NCI-H1436 (cell line): ENCODE data around the gene SCN1B.
"Not testable (repeated sequence)": the region's sequence is repeated elsewhere in the genome, so short reads cannot be mapped to it uniquely, and the experiment has no call there.

Experiments used
- DNase-seq: peaks from one replicate; lab custom pipeline; 2025; lab: John Stamatoyannopoulos, UW

SCN1B gene

DNA sequence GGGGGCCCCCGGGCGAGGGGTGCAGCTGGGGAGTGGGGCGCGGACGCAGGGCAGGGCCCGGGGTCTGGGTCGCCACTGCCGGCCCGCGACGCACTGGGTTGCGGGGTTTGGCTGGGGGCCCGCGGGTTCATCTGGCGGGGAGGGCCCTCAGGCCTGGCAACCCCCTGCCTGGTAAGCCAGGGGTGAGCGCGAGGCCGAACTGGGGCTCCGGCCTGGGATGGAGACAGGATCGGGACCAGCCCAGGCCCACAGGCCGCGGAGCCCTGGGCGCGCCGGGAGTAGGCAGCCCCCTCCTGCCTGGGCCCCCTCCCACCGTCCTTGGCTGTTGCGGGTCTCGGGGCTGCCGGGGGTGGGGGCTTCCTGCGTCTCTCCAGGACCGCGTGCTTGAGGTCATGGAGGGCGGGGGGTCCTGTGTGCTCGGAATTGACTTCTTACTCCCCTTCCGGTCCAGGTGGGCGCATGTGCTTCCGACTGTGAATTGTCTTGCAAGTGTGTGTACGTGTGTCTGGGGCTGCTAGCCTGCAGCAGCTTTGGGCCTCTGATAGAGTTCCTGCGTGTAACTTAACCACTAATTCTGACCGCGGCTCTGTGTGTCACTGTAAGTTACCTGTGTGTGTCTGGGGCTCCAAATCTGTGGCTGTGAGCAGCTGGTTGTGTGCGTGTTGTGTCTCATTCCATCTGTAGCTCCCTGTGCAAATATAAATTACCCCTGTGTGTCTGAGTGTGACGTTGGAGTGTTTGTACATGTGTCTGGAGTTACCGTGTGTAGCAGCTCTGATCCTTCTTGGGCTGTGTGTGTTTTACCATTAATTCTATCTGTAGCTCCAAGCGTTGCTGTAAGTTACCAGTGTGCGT is 29.4 kb upstream of the SCN1B start:
- DNase-seq, result no peak

DNA sequence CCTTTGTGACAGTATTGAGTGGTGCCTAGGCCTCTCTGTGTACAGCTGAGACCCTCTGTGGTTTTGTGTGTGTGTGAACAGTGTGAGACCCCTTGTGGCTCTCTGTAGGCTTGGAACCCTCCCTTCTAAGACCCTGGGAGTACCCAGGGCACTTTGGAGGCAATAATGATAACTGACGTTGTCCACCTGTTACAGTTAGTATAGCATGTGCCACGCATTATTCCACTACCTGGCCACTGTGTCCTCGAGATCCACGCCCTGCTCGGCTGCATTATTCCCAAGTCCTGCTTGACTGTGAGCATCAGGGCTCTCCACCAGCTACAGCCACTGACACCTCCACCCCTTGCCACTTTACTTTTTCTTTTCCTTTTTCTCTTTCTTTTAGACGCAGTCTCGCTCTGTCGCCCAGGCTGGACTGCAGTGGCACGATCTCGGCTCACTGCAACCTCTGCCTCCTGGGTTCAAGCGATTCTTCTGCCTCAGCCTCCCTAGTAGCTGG is 28.2 kb upstream of the SCN1B start:
- no peak for DNase-seq

DNA sequence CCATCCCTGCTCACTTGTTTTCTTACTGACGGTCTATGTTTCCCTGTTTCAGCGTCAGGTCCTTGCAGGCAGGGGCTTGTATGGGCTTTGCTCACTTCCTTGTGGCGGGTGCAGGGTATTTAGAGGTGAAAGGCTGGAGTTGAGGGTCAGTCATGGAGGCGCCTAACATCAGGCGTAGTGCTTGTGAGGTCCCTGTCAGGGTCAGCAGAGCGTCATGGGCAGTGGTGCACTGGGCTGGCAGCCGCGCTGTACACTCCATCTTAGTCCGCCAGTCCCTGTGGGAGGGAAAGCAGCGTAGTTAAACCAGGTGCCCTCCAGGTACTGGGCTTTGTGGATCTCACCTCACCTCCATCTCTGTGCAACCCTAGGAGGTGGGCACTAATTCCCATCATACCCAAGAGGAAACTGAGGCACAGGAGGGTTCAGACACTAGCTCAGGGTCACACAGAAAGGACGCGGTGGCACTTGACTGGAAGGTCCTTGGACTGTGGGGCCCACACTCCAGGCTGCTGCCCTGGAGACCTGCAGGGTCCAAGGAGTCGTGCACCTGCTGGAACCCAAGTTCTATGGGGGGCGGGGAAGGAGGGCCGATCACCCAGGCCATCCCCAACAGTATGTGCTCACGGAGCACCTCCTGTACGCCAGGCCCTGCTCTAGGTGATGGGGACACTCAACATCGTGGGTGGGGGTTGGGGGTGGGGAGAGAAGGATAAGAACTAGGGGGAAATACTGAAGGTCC is 25.6 kb upstream of the SCN1B start:
- DNase-seq, result no peak

DNA sequence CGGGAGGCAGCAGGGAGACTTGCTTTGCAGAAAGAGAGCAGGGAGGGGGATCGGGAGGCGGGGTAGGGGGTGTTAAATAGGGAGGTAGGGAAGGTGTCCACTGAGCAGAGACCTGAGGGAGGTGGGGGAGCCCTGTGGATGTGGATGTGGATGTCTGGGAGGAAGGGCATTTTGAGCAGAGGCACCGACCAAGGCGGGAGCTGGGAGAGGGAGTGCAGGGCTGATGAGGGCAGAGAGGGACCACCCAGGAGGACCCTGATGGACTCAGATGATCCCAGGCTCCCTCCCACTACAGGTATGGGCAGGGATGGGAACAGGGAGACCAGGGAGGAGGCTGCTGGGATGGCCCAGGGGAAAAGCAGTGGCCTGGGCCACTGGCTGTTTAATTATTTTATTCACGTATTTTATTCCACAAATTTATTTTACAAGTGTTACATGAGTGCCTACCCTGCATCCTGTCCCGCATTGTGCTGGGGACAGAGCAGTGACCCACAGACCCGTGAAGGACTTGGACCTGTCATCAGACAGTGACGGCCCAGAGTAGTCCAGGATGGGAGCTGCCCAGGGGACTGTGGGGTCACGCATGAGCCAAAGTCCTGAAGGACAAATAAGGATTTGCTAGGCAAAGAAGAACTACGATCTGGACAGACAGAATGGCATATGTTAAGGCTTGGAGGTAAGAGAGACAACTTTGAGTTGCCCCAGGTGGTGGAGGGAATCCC is 24.9 kb upstream of the SCN1B start:
- DNase-seq, result no peak

DNA sequence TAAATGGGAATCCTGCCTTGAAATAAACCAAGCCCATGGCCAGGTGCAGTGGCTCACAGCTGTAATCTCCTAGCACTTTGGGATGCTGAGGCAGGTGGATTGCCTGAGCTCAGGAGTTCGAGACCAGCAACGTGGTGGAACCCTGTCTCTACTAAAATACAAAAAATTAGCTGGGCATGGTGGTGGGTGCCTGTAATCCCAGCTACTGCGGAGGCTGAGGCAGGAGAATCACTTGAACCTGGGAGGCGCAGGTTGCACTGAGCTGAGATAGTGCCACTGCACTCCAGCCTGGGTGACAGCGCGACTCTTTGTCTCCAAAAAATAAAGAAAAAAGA is 24.3 kb upstream of the SCN1B start:
- DNase-seq, result not testable (repeated sequence)

DNA sequence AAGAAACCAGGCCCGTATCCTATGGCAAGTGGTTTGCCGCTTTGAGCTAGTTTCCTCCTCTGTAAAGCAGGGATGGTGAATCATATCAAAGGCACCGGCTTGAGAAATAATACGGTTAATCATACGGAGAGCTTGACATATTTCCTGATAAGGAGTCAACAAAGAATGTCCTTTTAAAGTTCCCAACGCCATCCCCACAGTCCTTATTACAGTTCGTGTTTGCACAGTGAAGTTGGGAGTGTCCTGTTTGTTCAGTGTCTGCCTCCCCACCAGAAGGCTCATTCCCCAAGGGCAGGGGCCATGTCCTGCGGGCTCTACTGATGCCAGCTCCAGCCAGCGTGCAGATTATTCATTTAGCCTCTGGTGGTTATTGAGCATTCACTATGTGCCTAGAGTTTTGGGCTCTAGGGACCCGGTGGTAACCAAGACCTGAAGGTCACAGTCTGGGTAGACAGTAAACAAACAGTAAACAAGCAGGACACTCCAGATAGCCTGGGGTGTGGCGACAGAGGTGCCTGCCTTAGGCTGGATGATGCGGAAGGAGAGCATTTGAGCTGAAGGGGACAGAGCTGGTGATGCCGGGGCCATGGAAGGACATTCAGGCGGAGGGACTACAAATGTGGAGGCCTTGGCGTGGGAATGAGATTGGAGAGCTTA is 23.8 kb upstream of the SCN1B start:
- DNase-seq, result no peak

DNA sequence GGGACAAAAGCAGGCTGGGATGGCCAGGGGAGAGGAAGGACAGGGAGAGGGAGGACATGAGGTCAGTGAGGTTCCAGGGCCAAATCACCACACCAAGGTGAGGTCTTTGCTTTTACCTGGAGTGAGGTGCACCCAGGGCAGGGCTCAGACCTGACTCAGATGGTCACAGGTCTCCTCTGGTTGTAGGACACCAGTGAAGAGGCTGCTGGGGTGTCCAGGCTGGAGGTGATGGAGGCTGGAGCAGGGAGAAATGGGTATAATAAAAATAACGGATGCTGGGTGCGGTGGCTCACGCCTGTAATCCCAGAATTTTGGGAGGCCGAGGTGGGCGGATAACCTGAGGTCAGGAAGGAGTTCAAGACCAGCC is 23.3 kb upstream of the SCN1B start:
- DNase-seq, result no peak

DNA sequence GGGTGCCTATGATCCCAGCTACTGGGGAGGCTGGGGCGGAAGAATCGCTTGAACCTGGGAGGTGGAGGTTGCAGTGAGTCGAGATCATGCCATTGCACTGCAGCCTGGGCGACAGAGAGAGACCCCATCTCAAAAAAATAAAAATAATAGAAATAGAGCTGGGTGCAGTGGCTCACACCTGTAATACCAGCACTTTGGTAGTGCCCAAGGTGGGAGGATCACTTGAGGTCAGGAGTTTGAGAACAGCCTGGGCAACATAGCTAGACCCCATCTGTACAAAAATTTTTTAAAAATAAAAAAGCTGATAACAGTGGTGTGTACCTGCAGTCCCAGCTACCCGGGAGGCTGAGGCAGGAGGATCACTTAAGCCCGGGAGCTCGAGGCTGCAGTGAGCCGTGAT is 22.8 kb upstream of the SCN1B start:
- not testable (repeated sequence) for DNase-seq

DNA sequence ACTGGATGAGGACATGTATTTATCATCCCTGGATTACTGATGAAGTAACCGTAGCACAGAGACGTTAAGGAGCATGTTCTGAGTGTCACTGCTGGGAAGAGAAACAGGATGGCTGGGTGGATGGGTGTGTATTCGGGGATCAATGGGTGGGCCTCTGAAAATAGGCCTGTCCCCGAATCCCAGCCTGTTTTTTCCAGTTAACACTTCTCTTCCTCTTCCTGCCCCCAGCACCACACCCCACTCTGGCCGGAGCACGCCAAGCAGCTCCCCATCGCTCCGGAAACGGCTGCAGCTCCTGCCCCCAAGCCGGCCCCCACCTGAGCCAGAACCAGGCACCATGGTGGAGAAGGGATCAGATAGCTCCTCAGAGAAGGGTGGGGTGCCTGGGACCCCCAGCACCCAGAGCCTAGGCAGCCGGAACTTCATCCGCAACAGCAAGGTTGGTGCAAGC is 21.4 kb upstream of the SCN1B start:
- DNase-seq, result no peak

DNA sequence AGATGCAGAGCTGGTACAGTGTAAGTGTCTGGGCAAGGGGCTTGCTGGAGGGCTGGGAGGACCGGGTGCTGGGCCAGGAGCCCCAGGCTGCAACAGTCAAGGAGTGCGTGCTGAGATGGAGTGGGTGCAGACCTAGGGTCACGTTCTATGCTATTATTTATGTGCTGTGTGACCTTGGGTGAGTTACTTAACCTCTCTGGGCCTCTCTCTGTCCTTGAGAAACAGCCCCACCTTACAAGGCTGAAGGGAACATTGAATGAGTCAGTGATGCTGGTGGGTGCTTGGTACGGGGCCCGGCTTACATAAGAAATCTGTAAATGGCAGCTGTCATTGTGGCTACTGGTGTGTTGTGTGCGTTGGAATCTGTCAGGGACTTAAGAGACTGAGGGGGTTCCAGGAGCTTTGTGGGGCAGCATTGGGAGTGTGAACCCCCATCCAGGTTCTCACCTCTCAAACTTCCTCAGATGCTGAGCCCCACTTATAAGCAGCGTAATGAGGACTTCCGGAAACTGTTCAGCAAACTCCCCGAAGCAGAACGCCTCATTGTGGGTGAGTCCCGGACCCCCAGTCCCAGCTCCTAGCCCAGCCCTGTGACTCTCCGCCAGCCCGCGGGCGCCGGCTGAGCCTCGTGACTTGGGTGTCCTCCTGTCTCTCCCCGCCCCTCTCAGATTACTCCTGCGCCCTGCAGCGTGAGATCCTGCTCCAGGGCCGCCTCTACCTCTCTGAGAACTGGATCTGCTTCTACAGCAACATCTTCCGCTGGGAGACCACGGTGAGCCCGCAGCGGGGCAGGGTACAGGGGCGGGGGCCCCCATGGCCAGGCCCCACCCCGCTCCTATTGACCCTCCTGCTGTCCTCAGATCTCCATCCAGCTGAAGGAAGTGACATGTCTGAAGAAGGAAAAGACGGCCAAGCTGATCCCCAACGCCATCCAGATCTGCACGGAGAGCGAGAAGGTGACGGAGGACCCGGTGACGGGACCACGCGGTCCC is 20.6 kb upstream of the SCN1B start:
- no peak for DNase-seq

DNA sequence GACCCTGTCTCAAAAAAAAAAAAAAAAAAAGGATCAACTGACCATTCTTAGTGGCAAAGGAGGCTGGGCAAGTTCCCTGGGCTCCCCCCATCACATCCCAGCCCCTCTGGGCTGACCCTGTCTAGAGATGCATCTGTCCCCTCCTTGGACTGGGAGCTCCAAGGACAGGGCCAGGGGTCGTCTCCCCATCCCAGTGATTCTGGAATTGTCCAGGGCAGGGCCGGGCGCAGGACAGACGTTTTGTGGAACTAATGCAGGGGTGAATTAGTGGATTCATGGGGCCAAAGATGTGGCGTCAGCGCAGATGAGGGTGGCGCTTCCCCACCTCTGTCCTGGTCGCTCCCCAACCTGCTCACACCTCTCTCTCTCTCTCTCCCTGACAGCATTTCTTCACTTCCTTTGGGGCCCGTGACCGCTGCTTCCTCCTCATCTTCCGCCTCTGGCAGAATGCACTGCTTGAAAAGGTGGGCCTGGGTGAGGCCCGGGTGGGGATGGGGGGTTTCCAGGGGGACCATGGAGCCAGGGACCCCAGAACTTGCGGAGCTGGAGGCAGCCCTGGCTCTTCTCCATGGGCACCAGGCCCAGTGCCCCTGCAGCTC is 19.1 kb upstream of the SCN1B start:
- DNase-seq, result no peak

DNA sequence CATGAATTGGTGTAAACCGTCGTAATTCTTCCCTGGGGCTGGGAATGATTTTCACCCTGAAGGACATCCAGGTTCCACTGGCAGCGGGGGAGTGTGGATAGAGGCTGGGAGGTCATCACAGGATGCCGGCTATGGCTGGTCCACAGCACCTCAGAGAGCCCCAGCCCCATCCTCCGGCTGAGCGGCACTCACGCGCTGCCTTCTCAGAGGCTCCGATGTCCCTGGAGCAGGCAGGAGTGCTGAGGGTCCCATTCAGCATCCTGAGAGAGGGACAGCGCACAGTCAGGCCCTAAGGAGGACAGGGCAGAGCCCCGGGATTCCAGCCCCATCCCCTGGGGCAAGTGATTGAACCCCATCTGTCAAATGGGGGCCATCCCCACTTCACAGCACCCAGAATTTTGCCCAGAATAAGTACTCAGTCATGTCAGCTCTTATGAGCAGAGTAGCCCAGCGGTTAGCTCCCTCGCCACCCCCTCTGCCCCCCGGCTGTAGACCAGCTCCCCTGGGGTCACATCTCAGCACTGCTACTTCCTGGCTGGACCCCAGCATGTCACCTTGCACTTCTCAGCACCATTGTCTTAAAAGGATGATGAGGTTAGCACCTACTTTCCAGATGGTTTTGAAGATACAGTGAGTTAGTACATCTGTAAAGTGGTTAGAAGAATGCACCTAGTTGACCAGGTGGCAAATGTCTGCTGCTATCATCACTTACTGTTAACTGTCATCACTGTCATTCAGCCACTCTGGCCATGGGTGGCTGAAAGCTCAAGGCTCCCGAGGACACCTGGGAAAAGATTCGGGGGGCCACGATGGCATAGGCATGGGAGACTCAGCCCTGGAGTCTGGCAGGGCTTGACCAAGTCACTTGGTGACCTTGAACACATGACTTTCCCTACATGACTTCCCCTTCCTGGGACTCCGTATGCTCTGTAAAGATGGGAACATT is 18.3 kb upstream of the SCN1B start:
- no peak for DNase-seq

DNA sequence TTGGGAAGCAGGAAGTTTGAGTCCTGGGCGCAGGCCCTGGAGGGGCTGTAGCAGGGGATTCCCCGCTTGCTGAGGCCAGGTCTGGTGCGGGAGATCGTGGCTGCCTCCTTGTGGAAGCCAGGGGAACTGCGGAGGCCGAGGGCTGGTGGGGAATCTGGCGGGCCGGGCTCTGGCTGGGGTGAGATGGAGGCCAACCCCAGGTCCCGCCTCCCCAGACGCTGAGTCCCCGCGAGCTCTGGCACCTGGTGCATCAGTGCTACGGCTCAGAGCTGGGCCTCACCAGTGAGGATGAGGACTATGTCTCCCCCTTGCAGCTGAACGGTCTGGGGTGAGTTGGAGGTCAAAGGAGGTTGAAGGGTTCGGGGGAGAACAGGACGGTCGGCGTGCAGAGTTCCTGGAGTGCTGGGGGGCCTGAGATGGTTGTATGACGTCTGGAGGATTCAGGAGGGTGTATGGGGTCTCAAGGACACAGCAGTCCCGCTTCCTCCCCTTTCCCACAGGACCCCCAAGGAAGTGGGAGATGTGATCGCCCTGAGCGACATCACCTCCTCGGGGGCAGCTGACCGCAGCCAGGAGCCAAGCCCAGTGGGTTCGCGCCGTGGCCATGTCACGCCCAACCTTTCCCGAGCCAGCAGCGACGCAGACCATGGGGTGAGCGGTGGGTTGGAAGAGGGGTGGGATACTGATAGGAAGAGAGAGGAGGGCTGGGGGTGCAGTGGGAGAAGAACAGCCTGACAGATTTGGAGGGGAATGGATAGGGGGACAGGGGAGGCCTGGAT is 17.0 kb upstream of the SCN1B start:
- no peak for DNase-seq

DNA sequence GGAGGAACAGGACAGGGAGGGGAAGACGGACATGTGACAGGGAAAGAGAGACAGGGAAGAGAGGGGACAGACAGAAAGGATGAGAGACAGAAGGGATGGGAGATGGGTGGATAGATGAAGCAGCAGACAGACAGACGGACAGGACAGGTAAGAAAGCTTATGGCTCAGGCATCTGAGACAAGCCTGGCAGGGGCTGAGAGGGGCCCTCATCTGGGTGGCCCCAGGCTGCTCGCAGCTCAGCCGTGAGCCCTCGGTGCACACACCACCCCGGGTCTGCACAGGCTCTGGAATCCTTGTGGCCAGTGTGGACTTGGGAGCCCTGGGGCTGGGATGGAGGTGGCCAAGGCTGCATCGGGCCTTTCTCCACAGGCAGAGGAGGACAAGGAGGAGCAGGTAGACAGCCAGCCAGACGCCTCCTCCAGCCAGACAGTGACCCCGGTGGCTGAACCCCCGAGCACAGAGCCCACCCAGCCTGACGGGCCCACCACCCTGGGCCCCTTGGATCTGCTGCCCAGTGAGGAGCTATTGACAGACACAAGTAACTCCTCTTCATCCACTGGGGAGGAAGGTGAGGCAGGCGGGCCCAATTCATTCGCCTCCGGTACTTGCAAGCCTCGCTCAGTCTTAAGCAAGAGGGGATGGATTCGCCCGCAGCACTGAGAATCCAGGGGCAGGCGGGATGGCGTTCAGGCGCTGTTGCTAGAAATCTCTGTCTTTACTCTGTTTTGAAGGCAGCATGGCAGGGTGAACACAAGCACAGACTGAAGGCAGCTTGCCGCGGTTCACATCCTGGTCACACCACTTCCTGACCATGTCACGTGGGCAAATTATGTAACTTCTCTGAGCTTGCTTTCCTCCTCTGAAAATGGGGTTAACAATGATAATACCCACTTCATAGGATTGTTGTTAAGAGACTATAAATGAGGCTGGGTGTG is 16.2 kb upstream of the SCN1B start:
- no peak for DNase-seq

DNA sequence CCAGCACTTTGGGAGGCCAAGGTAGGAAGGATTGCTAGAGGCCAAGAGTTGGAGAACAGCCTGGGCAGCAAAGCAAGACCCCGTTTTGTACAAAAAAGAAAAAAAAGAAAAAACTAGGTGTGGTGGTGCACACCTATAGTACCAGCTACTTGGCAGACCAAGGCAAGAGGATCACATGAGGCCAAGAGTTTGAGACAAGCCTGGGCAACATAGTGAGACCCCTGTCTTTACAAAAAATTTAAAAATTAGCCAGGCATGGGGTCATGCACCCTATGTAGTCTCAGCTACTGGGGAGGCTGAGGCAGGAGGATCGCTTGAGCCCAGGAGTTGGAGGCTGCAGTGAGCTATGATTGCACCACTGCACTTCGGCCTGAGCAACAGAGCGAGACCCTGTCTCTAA is 15.5 kb upstream of the SCN1B start:
- DNase-seq, result not testable (repeated sequence)

DNA sequence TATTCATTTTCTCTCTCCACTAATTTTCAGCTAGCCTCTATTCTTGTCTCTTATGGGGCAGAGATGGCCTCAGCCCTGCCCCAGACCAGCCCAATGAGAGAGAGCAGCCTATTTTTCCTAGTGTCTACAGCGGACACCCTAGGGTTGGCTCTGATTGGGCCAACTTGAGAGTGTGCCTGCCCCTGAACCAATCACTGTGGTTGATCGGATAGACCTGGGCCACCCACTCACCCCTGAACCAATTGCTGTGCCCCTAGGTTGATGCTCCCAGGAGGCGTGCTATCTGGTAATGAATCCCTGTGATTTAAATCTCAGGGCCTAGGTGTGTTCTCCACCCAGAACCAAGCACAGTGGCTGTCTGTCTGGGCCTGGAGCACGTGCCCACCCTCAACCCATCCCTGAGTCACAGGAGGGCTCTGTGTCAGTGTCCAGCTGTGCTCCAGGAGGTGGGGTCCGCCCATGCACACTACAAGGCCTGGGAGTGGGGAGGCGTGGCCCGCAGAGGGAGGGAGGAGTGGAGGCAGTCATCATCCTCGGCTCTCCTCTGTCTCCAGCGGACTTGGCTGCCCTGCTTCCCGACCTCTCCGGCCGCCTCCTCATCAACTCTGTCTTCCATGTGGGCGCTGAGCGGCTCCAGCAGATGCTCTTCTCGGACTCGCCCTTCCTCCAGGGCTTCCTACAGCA is 14.9 kb upstream of the SCN1B start:
- no peak for DNase-seq

DNA sequence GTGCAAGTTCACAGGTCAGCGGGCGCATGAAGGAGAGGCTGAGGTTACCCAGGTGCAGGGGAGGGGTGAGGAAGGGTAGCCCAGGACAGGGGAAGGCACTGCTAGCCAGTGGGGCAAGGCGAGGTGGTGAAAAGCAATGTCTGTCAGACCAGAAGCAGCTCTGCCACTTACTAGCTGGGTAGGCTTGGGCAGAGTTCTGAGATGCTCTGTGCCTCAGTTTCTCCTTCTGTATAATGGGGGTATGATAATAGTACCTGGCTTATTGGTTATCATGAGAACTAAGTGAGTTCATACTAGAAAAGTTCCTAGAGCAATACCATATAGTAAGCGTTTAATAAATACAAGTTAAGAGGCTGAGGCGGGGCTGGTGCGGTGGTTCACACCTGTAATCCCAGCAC is 14.3 kb upstream of the SCN1B start:
- no peak for DNase-seq
